ELF-1 (cell line): Measurements from ENCODE around the gene RNU6-9.

ENCODE experiments used
- DNase-seq: peaks from one replicate; pipeline ENCODE4 v3.0.0-alpha.2; 2016; ENCODE audit warnings: low read depth, low spot score

Gene RNU6-9

GRCh38 chr19:918481-919198 lies 25.4 kb downstream of the RNU6-9 start:
- DNase-seq, result no peak

- DNase-seq, result peak; percentile 47
These were observed 26.1 kb downstream of the RNU6-9 start for GRCh38 chr19:919199-920050.

GRCh38 chr19:920051-920864 lies 27.0 kb downstream of the RNU6-9 start:
- peak; percentile 43 for DNase-seq

- DNase-seq, result peak; percentile 78
These were observed 31.3 kb downstream of the RNU6-9 start for GRCh38 chr19:924553-925086.

- peak; percentile 88 for DNase-seq
These were observed 31.8 kb downstream of the RNU6-9 start for GRCh38 chr19:925087-925525.

- DNase-seq, result no peak
These were observed 32.4 kb downstream of the RNU6-9 start, which contains the start of gene ARID3A for GRCh38 chr19:925526-926322. ARID3A (plus strand) TSS chr19:926035; CDS start chr19:929529, 3,494 bp downstream.

GRCh38 chr19:926323-926588 lies 33.0 kb downstream of the RNU6-9 start:
- DNase-seq, result no peak

GRCh38 chr19:926589-927350 lies 33.5 kb downstream of the RNU6-9 start:
- DNase-seq, result peak; percentile 37

- DNase-seq, result no peak
These were observed 34.1 kb downstream of the RNU6-9 start for GRCh38 chr19:927351-927779.

- no peak for DNase-seq
These were observed 34.6 kb downstream of the RNU6-9 start for GRCh38 chr19:927780-928401.

GRCh38 chr19:928471-929202 lies 35.4 kb downstream of the RNU6-9 start:
- DNase-seq, result peak; percentile 80

GRCh38 chr19:929203-929890 lies 36.1 kb downstream of the RNU6-9 start:
- no peak for DNase-seq

- DNase-seq, result no peak
These were observed 36.6 kb downstream of the RNU6-9 start for GRCh38 chr19:929891-930258.

GRCh38 chr19:931860-932647 lies 38.8 kb downstream of the RNU6-9 start:
- no peak for DNase-seq

GRCh38 chr19:932648-933552 lies 39.6 kb downstream of the RNU6-9 start:
- DNase-seq, result peak; percentile 98

GRCh38 chr19:933553-933882 lies 40.2 kb downstream of the RNU6-9 start:
- no peak for DNase-seq
